Right cardiac atrium (tissue), 5 donors: ENCODE measurements around the gene SUCNR1. TPM values are rescaled to one million over a fixed set of nuclear protein-coding genes. Genes with fewer than 3 reads are reported as not detected.
A peak's percentile ranks its signal among the peaks of the same experiment; 100 is the strongest.

Experiments used
- ATAC-seq, 2 donors: fragments of 200-7000 bp; cut with Tn5 transposase; one replicate each; pipeline versions ENCODE4 v1.8.0 to v1.9.1; 2020; ENCODE audit warnings: moderate library complexity in 2 of 2, mild to moderate bottlenecking in 1 of 2
- DNase-seq, 3 donors: peaks; one replicate each; pipeline ENCODE4 v3.0.0-alpha.2; 2020
- H3K27ac ChIP-seq: one replicate; pipeline ENCODE4 v1.5.1; 2013; ENCODE audit warnings: mild to moderate bottlenecking, low read length, control low read depth, moderate library complexity
- H3K27me3 ChIP-seq: one replicate; pipeline ENCODE4 v1.6.1; 2013; ENCODE audit not compliant: control insufficient read depth, insufficient read depth
- H3K4me1 ChIP-seq: one replicate; pipeline ENCODE4 v1.6.1; 2013; ENCODE audit warnings: low read length; ENCODE audit not compliant: control insufficient read depth, insufficient read depth
- H3K4me3 ChIP-seq: one replicate; pipeline ENCODE4 v1.5.1; 2013; ENCODE audit warnings: low read length, control low read depth
- H3K9me3 ChIP-seq: one replicate; pipeline ENCODE4 v1.6.1; 2013; ENCODE audit warnings: low read length; ENCODE audit not compliant: control insufficient read depth
- WGBS: extraction: QIAGEN DNeasy Blood & Tissue Kit; methylation state at CpG from one replicate; pipeline ENCODE4 v1.1.7; 2013; 5-methylcytosine and 5-hydroxymethylcytosine counted together
- intact Hi-C, 4 donors: fragments of 100-400 bp; cut with DNase I; formaldehyde crosslinking; loops; one replicate each; pipeline versions ENCODE4 v1.11.0 to v1.14.0; 2022 to 2023
- polyA plus RNA-seq: library from polyadenylated mRNA; stranded (reverse); fragments of 200-250 nt; gene quantifications from one replicate; pipeline ENCODE4 v1.2.3, GENCODE V29; 2013
- total RNA-seq, 4 donors: library from RNA; stranded (reverse); fragmentation: NEBNext Ultra II Directional; extraction: Animal tissue kit (Norgen Biotek cat#: 25700); gene quantifications; one replicate each; pipeline ENCODE4 v1.2.1, GENCODE V29; 2021
- donor health status: healthy with polysubstance abuse.
- donor health status: DM: no; HTN: yes; CAD: no.
- donor health status: DM: no; HTN: no; CAD: no.
- donor health status: DM: no; HTN: yes; CAD: no; lungs with severe emphysema.
- donor health status: DM: yes; HTN: yes; CAD: no.

Gene SUCNR1
- total and polyA plus RNA-seq, 5 donors: 0.45 to 3.5 (median 2.4) TPM

DNA sequence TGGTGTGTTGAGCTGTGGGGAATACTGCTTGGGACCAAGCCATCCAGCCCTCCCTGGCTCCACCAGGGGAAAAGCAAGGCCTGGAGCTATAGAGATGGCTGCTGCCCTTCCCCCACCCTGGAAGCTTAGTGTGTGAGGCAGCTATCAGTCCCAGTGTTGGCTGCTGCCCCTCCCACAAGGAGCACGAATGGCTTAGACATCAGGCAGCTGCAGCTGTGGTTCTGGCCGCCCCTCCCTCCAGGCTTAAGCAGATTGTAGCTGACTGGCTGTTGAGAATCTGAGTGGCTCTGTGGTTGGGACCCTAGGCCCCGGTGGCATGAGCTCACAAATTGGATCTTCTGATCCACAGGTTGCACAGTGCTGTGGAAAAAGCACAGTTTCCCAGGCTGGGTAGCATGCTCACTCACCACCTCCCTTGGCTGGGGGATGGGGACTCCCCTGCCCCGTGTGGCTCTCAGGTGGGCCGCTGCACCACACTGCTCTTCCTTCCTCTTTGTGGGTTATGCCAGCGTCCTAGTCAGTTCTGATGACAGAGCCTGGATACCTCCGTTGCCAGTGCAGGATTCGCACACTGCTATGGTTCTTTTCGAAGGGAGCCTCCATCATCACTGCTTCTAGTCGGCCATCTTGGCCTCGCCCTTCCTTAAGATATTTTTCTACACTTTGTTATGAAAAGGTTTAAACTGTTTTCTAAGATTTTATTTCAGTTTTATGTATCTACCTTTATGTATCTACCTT, 21.2 kb upstream of the SUCNR1 start:
- 86% methylated on average over 11 of the region's 11 CpGs for WGBS

DNA sequence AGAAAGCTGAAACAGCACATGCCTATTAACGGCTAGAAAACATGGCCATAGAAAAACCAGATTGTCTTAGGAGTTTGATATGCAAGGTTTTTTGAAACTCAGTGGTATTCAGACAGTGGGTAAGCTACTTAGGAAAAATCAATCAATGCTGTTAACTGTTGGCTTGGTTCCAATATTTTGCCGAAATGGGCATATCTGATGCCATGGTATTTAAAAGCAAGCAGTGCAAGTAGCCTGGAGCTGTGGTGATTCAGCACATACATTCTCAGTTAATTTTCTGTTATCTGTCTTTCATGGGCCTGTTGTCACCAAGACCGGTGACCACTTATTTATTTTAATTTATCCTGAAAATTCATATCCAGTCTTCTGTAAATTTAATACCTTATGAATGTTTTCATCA, 17.3 kb upstream of the SUCNR1 start:
- 89% methylated on average over 3 of the region's 3 CpGs for WGBS
- H3K9me3 ChIP-seq: no peaks in the 10 kb centered on the region
- no peaks in the 10 kb centered on the region for H3K4me1 ChIP-seq
- no peaks in the 10 kb centered on the region for H3K27me3 ChIP-seq
- no peak overlapping the region for H3K27ac ChIP-seq
- intact Hi-C loops: no loop called here
- no peak for ATAC-seq
- no peak for DNase-seq
- no peak overlapping the region for H3K4me3 ChIP-seq

More for the DNA sequence above, 21.2 kb upstream of the SUCNR1 start:
- DNase-seq (no peak), ATAC-seq (no peak)
- Histone ChIP-seq H3K27me3 (no peaks in the 10 kb centered on the region), H3K9me3 (no peaks in the 10 kb centered on the region), H3K27ac (no peak overlapping the region), H3K4me3 (no peak overlapping the region), H3K4me1 (no peaks in the 10 kb centered on the region)
- intact Hi-C loops: no loop called here

DNA sequence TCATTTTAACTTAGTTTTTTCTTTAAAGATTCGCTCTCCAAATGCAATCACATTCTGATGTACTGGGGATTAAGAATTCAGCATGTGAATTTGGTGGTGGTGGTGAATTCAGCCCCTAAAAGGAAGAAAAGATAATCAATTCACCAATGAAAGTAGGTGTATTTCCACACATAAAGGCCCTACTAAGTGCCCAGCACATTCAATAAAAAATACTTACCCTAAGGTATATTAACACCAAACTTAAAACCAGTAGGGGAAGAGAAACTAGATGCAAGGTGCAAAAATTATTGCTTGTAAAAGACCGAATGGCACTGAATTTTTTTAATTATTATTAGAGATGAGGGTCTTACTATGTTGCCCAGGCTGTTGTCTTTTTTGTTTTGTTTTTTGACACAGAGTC, 16.8 kb upstream of the SUCNR1 start:
- no peaks in the 10 kb centered on the region for H3K4me1 ChIP-seq
- WGBS: 95% methylated on average over 2 of the region's 2 CpGs
- H3K27me3 ChIP-seq: no peaks in the 10 kb centered on the region
- DNase-seq (no peak), ATAC-seq (no peak)
- H3K9me3 ChIP-seq: no peaks in the 10 kb centered on the region
- no peak overlapping the region for H3K4me3 ChIP-seq
- no peak overlapping the region for H3K27ac ChIP-seq
- intact Hi-C loops: no loop called here

DNA sequence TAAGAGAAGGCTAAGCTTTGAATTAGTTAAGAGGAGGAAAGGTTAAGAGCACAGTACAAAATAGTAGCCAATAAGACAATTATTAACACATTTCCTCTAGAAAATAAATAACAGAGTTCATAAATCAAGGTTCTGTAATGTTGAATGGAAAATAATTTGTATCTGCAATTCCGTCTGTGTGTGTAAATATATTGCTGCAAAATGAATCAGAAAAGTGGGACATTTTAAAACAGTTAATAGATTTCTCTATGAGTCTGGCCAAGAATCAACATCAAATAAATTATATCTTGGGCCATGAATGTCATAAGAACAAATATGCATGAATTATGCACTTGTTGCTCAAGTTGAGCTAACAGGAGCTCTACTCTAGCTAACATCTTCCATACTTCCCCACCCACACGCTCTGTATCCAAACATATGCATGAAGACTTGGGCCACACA, 14.2 kb upstream of the SUCNR1 start:
- intact Hi-C loops: no loop called here
- ATAC-seq (no peak), DNase-seq (no peak)
- Histone ChIP-seq H3K27me3 (no peaks in the 10 kb centered on the region), H3K27ac (no peak overlapping the region), H3K4me3 (no peak overlapping the region), H3K4me1 (no peaks in the 10 kb centered on the region), H3K9me3 (no peaks in the 10 kb centered on the region)
- WGBS: 86% methylated on average over 2 of the region's 2 CpGs

DNA sequence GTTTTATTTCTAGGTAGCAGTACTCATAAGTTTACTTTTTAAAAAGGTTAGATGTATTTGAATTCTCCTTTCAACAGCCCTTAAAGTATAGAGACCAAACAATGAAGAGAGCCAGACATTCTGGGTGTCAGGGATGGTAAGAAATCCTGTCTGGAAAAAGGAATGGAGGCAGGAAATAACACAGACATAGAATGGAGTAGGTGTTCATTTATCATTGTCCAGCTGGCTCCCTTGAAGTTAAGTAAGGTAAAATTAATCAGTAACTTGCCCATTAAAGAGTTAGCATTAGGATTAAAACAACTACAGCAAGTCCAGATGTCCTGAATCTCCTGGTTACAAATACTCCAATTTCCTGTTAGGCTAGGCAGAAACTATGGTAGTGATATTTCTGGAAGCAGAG, 13.5 kb upstream of the SUCNR1 start:
- no peak for DNase-seq
- intact Hi-C loops: no loop called here
- ATAC-seq: no peak
- Histone ChIP-seq H3K4me1 (no peaks in the 10 kb centered on the region), H3K27me3 (no peaks in the 10 kb centered on the region), H3K9me3 (no peaks in the 10 kb centered on the region), H3K27ac (no peak overlapping the region), H3K4me3 (no peak overlapping the region)

DNA sequence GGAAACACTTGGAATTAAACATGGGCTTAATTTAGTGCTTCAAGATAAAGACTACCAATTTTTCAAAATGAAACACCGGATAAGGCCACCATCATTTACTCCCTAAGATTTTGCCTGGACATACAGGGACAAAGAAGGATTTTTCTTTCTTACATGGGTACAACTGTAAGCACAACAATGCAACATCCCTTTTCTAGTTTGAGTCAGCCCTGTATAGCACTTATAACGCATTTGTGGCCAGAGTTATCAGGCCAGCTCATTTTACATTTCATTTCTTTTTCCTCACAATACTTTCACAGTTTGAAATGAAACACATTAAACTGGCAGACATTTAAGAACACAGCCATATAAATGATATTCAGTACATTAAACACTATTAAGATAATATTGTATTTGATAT, 9.8 kb upstream of the SUCNR1 start:
- DNase-seq (no peak), ATAC-seq (no peak)
- no peaks in the 10 kb centered on the region for H3K4me1 ChIP-seq
- no peaks in the 10 kb centered on the region for H3K27me3 ChIP-seq
- 78% methylated on average over 2 of the region's 2 CpGs for WGBS
- no peaks in the 10 kb centered on the region for H3K9me3 ChIP-seq
- H3K27ac ChIP-seq: no peak overlapping the region
- H3K4me3 ChIP-seq: no peak overlapping the region
- intact Hi-C loops: no loop called here

DNA sequence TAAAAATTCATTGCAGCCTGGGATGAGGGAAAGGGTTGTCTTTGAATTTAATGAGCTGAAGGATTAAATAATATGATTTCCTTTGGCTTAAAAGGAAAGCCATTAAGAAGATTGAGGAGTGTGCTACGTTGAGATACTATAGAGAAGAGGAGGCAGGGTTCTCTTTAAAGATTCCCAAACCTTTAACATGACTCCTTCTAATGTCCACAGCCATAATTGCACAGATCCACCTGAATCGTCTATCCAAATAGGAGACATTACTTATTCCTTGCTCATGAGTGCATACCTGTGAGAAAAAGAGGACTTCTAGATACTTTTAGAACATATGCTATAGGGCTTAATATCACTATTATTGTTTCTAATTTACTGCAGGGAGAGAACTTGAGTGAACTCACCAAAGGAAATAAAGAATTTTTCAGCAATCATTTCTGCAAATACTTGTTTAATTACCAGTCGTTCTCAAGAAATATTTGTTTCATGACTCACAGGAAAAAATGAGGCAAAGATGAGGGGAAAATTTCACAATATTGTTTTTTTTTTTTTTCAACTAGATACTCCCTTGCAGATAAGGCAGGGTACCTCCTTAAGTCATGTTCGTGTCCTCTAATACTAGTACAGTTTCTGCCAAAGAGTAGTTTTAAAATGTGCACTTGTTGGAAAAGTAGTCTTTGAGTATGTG, 8.9 kb upstream of the SUCNR1 start:
- ATAC-seq (peak in 1 of 2 donors; percentile 31), DNase-seq (no peak)
- H3K27me3 ChIP-seq: no peaks in the 10 kb centered on the region

DNA sequence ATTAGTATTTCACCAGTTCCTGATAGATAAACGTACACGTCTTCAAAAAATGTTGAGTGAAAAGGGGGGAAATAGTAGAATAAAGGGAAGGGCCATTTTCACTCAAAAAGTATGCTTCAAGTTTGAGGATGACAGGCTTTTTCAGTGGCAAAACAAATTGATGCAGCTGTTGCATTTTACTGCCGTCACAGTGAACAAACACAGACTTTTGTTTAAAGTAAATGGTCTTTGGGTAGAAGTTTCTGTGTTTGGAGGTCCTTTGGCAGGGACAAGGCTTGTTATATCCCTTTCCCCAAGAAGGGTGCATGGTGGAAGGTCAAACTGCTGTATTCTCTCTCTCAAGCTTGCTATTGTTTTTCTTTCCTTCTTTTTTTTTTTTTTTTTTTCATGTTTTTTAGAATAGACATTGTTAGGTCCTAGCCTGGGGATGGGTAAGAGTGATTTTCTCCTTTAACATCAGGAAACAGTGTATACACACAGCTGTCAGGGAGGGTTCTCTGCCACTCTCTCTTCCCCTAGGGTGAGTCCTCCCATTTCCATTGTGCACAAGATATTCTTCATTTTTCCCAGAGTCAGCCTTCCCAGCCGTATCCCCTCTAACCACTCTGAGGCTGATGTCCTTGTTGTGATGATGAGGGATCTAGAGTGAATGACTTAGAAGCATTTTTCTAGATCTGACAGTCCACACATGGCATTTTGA, 6.6 kb upstream of the SUCNR1 start:
- H3K27me3 ChIP-seq: no peaks in the 10 kb centered on the region
- WGBS: 52% methylated on average over 4 of the region's 4 CpGs
- intact Hi-C loops: no loop called here
- no peak overlapping the region for H3K4me3 ChIP-seq
- H3K27ac ChIP-seq: no peak overlapping the region
- DNase-seq: no peak
- ATAC-seq: no peak
- H3K9me3 ChIP-seq: no peaks in the 10 kb centered on the region
- peaks cover 1% of the 10 kb centered on the region for H3K4me1 ChIP-seq

More for the DNA sequence above, 8.9 kb upstream of the SUCNR1 start:
- no peaks in the 10 kb centered on the region for H3K4me1 ChIP-seq
- no peak overlapping the region for H3K27ac ChIP-seq
- intact Hi-C loops: no loop called here
- no peak overlapping the region for H3K4me3 ChIP-seq
- no peaks in the 10 kb centered on the region for H3K9me3 ChIP-seq
- 45% methylated on average over 4 of the region's 4 CpGs for WGBS

DNA sequence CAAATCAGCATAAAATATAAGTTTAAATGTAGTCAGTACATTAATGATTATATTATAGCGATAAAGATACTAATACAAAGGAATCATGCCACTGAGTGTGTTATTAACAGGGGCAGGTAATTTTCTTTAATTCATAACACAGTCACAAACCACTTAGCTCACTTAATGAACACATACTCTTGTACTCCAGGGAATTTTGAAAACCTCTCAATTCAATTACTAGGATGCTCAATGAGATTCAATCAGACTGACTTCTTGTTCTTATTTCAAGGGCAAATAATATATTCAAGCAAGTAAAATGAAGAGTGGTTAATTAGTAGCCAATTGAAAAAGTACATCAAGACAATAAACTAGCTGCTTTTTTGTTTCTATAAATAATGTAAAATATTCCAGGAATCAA, 5.8 kb upstream of the SUCNR1 start:
- Histone ChIP-seq H3K9me3 (no peaks in the 10 kb centered on the region), H3K4me3 (no peak overlapping the region), H3K27me3 (no peaks in the 10 kb centered on the region), H3K4me1 (peaks cover 1% of the 10 kb centered on the region), H3K27ac (no peak overlapping the region)
- DNase-seq (no peak), ATAC-seq (no peak)
- WGBS: 92% methylated on average over 1 of the region's 1 CpG
- intact Hi-C loops: no loop called here

DNA sequence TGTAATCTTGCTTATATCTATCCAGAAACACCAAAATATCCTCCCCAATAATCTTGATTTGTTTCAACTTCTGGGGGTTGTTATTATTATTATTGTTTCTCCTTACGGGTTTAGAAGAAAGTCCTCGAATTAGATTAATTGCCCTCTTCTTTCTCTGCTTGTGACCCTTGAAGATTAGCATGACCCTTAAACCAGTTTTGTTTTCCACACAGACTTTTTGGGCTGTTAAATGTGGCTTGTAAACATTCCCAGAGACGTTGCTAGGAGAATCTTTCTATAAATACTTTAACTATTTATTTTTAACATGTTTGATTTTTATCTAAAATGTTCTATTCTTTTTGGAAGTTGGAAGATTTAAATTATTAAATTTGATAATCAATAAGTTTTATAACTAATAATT, 4.3 kb upstream of the SUCNR1 start:
- H3K27me3 ChIP-seq: no peaks in the 10 kb centered on the region
- intact Hi-C loops: no loop called here
- H3K27ac ChIP-seq: no peak overlapping the region
- H3K9me3 ChIP-seq: no peaks in the 10 kb centered on the region
- H3K4me1 ChIP-seq: peaks cover 1% of the 10 kb centered on the region
- no peak overlapping the region for H3K4me3 ChIP-seq
- WGBS: 21% methylated on average over 3 of the region's 3 CpGs
- ATAC-seq: no peak
- no peak for DNase-seq
